ENCODE data around the gene BCL7A.

GRCh38 chr12:122061253-122061652 is 39.6 kb downstream of the BCL7A start:
- TF ChIP-seq CTCF (IDR thresholded peaks at IDR 0.05): no peak
- TF ChIP-seq EZH2 (IDR thresholded peaks at IDR 0.05; ENCODE audit: borderline replicate concordance, insufficient read depth, low read depth, low read length, poor library complexity, severe bottlenecking): no peak

Measured in B cell (primary cell).